WTC11 (cell line): ENCODE data around the gene CPNE8. TPM values are rescaled to one million over a fixed set of nuclear protein-coding genes. Genes with fewer than 3 reads are reported as not detected.

ENCODE experiments used
- ATAC-seq: fragments of 200-7000 bp; cut with Tn5 transposase; 2 replicates; pipeline ENCODE4 v1.10.0; 2021; ENCODE audit warnings: mild to moderate bottlenecking, moderate library complexity
- CTCF ChIA-PET: fragments of 300-600 bp; sonication (Branson Sonifier 250); formaldehyde crosslinking; loops from one replicate; lab custom pipeline; 2021; ENCODE audit warnings: antibody characterized with exemption; lab: Charles Lee
- POLR2A ChIA-PET: fragments of 350-600 bp; sonication (Branson Sonifier 250); formaldehyde crosslinking; loops from one replicate; lab custom pipeline; 2021; ENCODE audit warnings: antibody characterized with exemption; lab: Charles Lee
- DNase-seq: peaks from one replicate; pipeline ENCODE4 v3.0.0; 2021; ENCODE audit warnings: low spot score
- H3K27ac Mint-ChIP-seq: 2 replicates; pipeline ENCODE4 v1.8.0; 2021; ENCODE audit warnings: mixed read lengths
- H3K27me3 Mint-ChIP-seq: 2 replicates; pipeline ENCODE4 v1.8.0; 2021; ENCODE audit warnings: low read depth, mild to moderate bottlenecking, moderate library complexity, mixed read lengths
- H3K36me3 Mint-ChIP-seq: 2 replicates; pipeline ENCODE4 v1.8.0; 2021; ENCODE audit warnings: mixed read lengths
- H3K4me1 Mint-ChIP-seq: 2 replicates; pipeline ENCODE4 v1.8.0; 2022; ENCODE audit warnings: mixed read lengths
- H3K4me3 Mint-ChIP-seq: 2 replicates; pipeline ENCODE4 v1.8.0; 2021; ENCODE audit warnings: mild to moderate bottlenecking, moderate library complexity, mixed read lengths
- H3K9me3 Mint-ChIP-seq: 2 replicates; pipeline ENCODE4 v1.8.0; 2021; ENCODE audit warnings: mixed read lengths
- ARID4B ChIP-seq: sonication (generic); formaldehyde crosslinking; IDR thresholded peaks from 2 replicates; pipeline ENCODE4 v1.8.0; 2023; ENCODE audit warnings: missing genetic modification reagents, mild to moderate bottlenecking, borderline replicate concordance
- ATF1 ChIP-seq: sonication (generic); formaldehyde crosslinking; IDR thresholded peaks from 2 replicates; pipeline ENCODE4 v1.8.1; 2023; ENCODE audit warnings: mild to moderate bottlenecking, moderate library complexity, missing genetic modification reagents
- CBFB ChIP-seq: sonication (generic); formaldehyde crosslinking; IDR thresholded peaks from 2 replicates; pipeline ENCODE4 v1.8.1; 2022; ENCODE audit warnings: mild to moderate bottlenecking, low read depth, missing genetic modification reagents
- CREB1 ChIP-seq: sonication (generic); formaldehyde crosslinking; IDR thresholded peaks from 2 replicates; pipeline ENCODE4 v1.8.0; 2023; ENCODE audit warnings: mild to moderate bottlenecking, missing genetic modification reagents
- E2F1 ChIP-seq: sonication (generic); formaldehyde crosslinking; IDR thresholded peaks from 2 replicates; pipeline ENCODE4 v1.8.0; 2022; ENCODE audit warnings: mild to moderate bottlenecking, missing genetic modification reagents
- EMX1 ChIP-seq: fragments of 250-450 bp; sonication (Bioruptor Pico); IDR thresholded peaks from 2 replicates; pipeline ENCODE4 v1.8.0; 2021; ENCODE audit warnings: mild to moderate bottlenecking
- ESRRA ChIP-seq: sonication (generic); formaldehyde crosslinking; IDR thresholded peaks from 2 replicates; pipeline ENCODE4 v1.8.1; 2022; ENCODE audit warnings: mild to moderate bottlenecking, missing genetic modification reagents, borderline replicate concordance
- GRHL2 ChIP-seq: fragments of 250-450 bp; sonication (Bioruptor Pico); IDR thresholded peaks from 2 replicates; pipeline ENCODE4 v1.8.0; 2022; ENCODE audit warnings: mild to moderate bottlenecking, moderate library complexity; ENCODE audit not compliant: insufficient replicate concordance, severe bottlenecking
- HMGA2 ChIP-seq: fragments of 250-450 bp; sonication (Bioruptor Pico); IDR thresholded peaks from 2 replicates; pipeline ENCODE4 v1.4.0; 2021; ENCODE audit warnings: mild to moderate bottlenecking, moderate library complexity
- IRF1 ChIP-seq: sonication (generic); formaldehyde crosslinking; IDR thresholded peaks from 2 replicates; pipeline ENCODE4 v1.8.0; 2023; ENCODE audit warnings: missing genetic modification reagents
- MYBL2 ChIP-seq: sonication (generic); formaldehyde crosslinking; IDR thresholded peaks from 2 replicates; pipeline ENCODE4 v1.8.1; 2023; ENCODE audit warnings: mild to moderate bottlenecking, moderate library complexity, missing genetic modification reagents
- NFATC4 ChIP-seq: fragments of 250-450 bp; sonication (Bioruptor Pico); IDR thresholded peaks from 2 replicates; pipeline ENCODE4 v1.9.0; 2021; ENCODE audit warnings: mild to moderate bottlenecking
- NFE2L1 ChIP-seq: sonication (generic); formaldehyde crosslinking; IDR thresholded peaks from 2 replicates; pipeline ENCODE4 v1.8.1; 2023; ENCODE audit warnings: missing genetic modification reagents
- NR2C2 ChIP-seq: sonication (generic); formaldehyde crosslinking; IDR thresholded peaks from 2 replicates; pipeline ENCODE4 v1.8.0; 2022; ENCODE audit warnings: mild to moderate bottlenecking, missing genetic modification reagents
- RELA ChIP-seq: sonication (generic); formaldehyde crosslinking; IDR thresholded peaks from 2 replicates; pipeline ENCODE4 v1.8.1; 2022; ENCODE audit warnings: missing genetic modification reagents, mild to moderate bottlenecking, borderline replicate concordance
- SMAD3 ChIP-seq: sonication (generic); formaldehyde crosslinking; IDR thresholded peaks from 2 replicates; pipeline ENCODE4 v1.8.0; 2022; ENCODE audit warnings: missing genetic modification reagents, mild to moderate bottlenecking, borderline replicate concordance
- SOX15 ChIP-seq: fragments of 250-450 bp; sonication (Bioruptor Pico); IDR thresholded peaks from 2 replicates; pipeline ENCODE4 v1.9.0; 2021; ENCODE audit warnings: mild to moderate bottlenecking
- USF1 ChIP-seq: sonication (generic); formaldehyde crosslinking; IDR thresholded peaks from 2 replicates; pipeline ENCODE4 v1.8.0; 2022; ENCODE audit warnings: mild to moderate bottlenecking, missing genetic modification reagents
- USF2 ChIP-seq: sonication (generic); formaldehyde crosslinking; IDR thresholded peaks from 2 replicates; pipeline ENCODE4 v1.8.1; 2023; ENCODE audit warnings: mild to moderate bottlenecking, missing genetic modification reagents, moderate library complexity
- ZNF121 ChIP-seq: sonication (generic); formaldehyde crosslinking; IDR thresholded peaks from 2 replicates; pipeline ENCODE4 v1.8.0; 2023; ENCODE audit warnings: missing genetic modification reagents
- ZNF317 ChIP-seq: sonication (generic); formaldehyde crosslinking; IDR thresholded peaks from 2 replicates; pipeline ENCODE4 v1.8.1; 2023; ENCODE audit warnings: low read depth, mild to moderate bottlenecking, moderate library complexity, missing genetic modification reagents, borderline replicate concordance
- ZNF396 ChIP-seq: fragments of 250-450 bp; sonication (Bioruptor Pico); IDR thresholded peaks from 2 replicates; pipeline ENCODE4 v1.8.0; 2021; ENCODE audit warnings: mild to moderate bottlenecking, moderate library complexity, borderline replicate concordance
- ZNF512 ChIP-seq: sonication (generic); formaldehyde crosslinking; IDR thresholded peaks from 2 replicates; pipeline ENCODE4 v1.8.1; 2022; ENCODE audit warnings: missing genetic modification reagents, borderline replicate concordance
- ZNF671 ChIP-seq: fragments of 250-450 bp; sonication (Bioruptor Pico); IDR thresholded peaks from 2 replicates; pipeline ENCODE4 v1.8.0; 2021; ENCODE audit warnings: mild to moderate bottlenecking
- total RNA-seq: library from RNA; stranded (reverse); gene quantifications from 3 replicates; pipeline ENCODE4 v1.2.3, GENCODE V29; 2021

Gene CPNE8
- total RNA-seq, 1 experiment from 2014 or later, result 8.3 TPM

- no peaks in the 10 kb centered on the region for H3K27me3 Mint-ChIP-seq
- H3K36me3 Mint-ChIP-seq, result no peaks in the 10 kb centered on the region
- ChIA-PET POLR2A (no interaction called here), CTCF (no interaction called here)
- no peak overlapping the region for H3K4me3 Mint-ChIP-seq
- no peaks in the 10 kb centered on the region for H3K9me3 Mint-ChIP-seq
- H3K27ac Mint-ChIP-seq, result no peak overlapping the region
- TF ChIP-seq ZNF512 (CRISPR knock-in tag) (no peak), CBFB (CRISPR knock-in tag) (no peak), EMX1 (no peak), USF2 (CRISPR knock-in tag) (no peak), CREB1 (CRISPR knock-in tag) (no peak), GRHL2 (no peak), IRF1 (CRISPR knock-in tag) (no peak), RELA (CRISPR knock-in tag) (no peak)
- H3K4me1 Mint-ChIP-seq, result peaks cover 4% of the 10 kb centered on the region
- no peak for DNase-seq
- no peak for ATAC-seq
Measured at GRCh38 chr12:38844267-38844666, 61.1 kb downstream of the CPNE8 start.

GRCh38 chr12:38838056-38838850 is 67.1 kb downstream of the CPNE8 start:
- DNase-seq, result no peak
- TF ChIP-seq NFATC4 (CRISPR knock-in tag) (no peak), ZNF671 (CRISPR knock-in tag) (no peak), IRF1 (CRISPR knock-in tag) (no peak), ZNF121 (CRISPR knock-in tag) (no peak), ARID4B (CRISPR knock-in tag) (no peak), EMX1 (no peak), HMGA2 (CRISPR knock-in tag) (no peak), NFE2L1 (no peak), SMAD3 (no peak), ZNF317 (CRISPR knock-in tag) (no peak), ATF1 (no peak), USF1 (CRISPR knock-in tag) (no peak), SOX15 (no peak), ZNF396 (no peak), ESRRA (CRISPR knock-in tag) (no peak), MYBL2 (CRISPR knock-in tag) (no peak), NR2C2 (CRISPR knock-in tag) (no peak), E2F1 (CRISPR knock-in tag) (no peak)
- no peak overlapping the region for H3K27ac Mint-ChIP-seq
- ChIA-PET CTCF (interaction anchor here (0.9 kb wide), 1 partner anchor 435 kb away, joined by 3 read pairs; no protein-coding TSS in a partner anchor), POLR2A (no interaction called here)
- ATAC-seq, result no peak
- no peak overlapping the region for H3K4me3 Mint-ChIP-seq
- H3K27me3 Mint-ChIP-seq, result no peaks in the 10 kb centered on the region
- no peaks in the 10 kb centered on the region for H3K4me1 Mint-ChIP-seq
- H3K36me3 Mint-ChIP-seq, result no peaks in the 10 kb centered on the region
- H3K9me3 Mint-ChIP-seq, result no peaks in the 10 kb centered on the region
